ENCODE measurements around the gene PTK7.
"Not testable (repeated sequence)": the region's sequence is repeated elsewhere in the genome, so short reads cannot be mapped to it uniquely, and the experiment has no call there.

The PTK7 gene

GRCh38 chr6:43120101-43120763 lies 44.1 kb downstream of the PTK7 start:
- DNase-seq: no peak

GRCh38 chr6:43120944-43121913 lies 45.1 kb downstream of the PTK7 start:
- DNase-seq: no peak

GRCh38 chr6:43122146-43122545 lies 46.0 kb downstream of the PTK7 start:
- no peak for DNase-seq

GRCh38 chr6:43123461-43124314 lies 47.6 kb downstream of the PTK7 start:
- no peak for DNase-seq

GRCh38 chr6:43124481-43124880 lies 48.4 kb downstream of the PTK7 start:
- DNase-seq: no peak

GRCh38 chr6:43125119-43125518 lies 49.0 kb downstream of the PTK7 start:
- no peak for DNase-seq

GRCh38 chr6:43125555-43125954 lies 49.4 kb downstream of the PTK7 start:
- DNase-seq: no peak

GRCh38 chr6:43127180-43127579 lies 51.1 kb downstream of the PTK7 start:
- no peak for DNase-seq

GRCh38 chr6:43127877-43128276 lies 51.8 kb downstream of the PTK7 start:
- no peak for DNase-seq

- no peak for DNase-seq
These were observed 52.8 kb downstream of the PTK7 start for GRCh38 chr6:43128926-43129325.

- DNase-seq: peak; percentile 11
These were observed 53.5 kb downstream of the PTK7 start for GRCh38 chr6:43129434-43130194.

- no peak for DNase-seq
These were observed 54.3 kb downstream of the PTK7 start for GRCh38 chr6:43130429-43130828.

GRCh38 chr6:43131379-43131778 lies 55.3 kb downstream of the PTK7 start:
- not testable (repeated sequence) for DNase-seq

GRCh38 chr6:43138267-43138666 lies 62.2 kb downstream of the PTK7 start:
- no peak for DNase-seq

GRCh38 chr6:43139973-43140372 lies 63.9 kb downstream of the PTK7 start:
- not testable (repeated sequence) for DNase-seq

GRCh38 chr6:43141644-43142043 lies 65.5 kb downstream of the PTK7 start:
- no peak for DNase-seq

- DNase-seq: peak; percentile 4
These were observed 66.0 kb downstream of the PTK7 start for GRCh38 chr6:43142101-43142500.

GRCh38 chr6:43143235-43144128 lies 67.4 kb downstream of the PTK7 start:
- DNase-seq: peak; percentile 85

GRCh38 chr6:43144879-43145278 lies 68.8 kb downstream of the PTK7 start:
- DNase-seq: no peak

GRCh38 chr6:43146261-43146660 lies 70.1 kb downstream of the PTK7 start:
- DNase-seq: no peak

Measured in activated CD4-positive, alpha-beta T cell treated with anti-CD3 and anti-CD28 coated beads for 48 hours (primary cell).